Middle frontal gyrus (tissue), 1 donor: ENCODE measurements around the gene ZNF718.
"Not testable (repeated sequence)": the region's sequence is repeated elsewhere in the genome, so short reads cannot be mapped to it uniquely, and the experiment has no call there.

Source experiments
- DNase-seq: peaks from one replicate; pipeline ENCODE4 v3.0.0-alpha.2; 2015; ENCODE audit warnings: low spot score; ENCODE audit errors: extremely low spot score

The ZNF718 gene

DNA sequence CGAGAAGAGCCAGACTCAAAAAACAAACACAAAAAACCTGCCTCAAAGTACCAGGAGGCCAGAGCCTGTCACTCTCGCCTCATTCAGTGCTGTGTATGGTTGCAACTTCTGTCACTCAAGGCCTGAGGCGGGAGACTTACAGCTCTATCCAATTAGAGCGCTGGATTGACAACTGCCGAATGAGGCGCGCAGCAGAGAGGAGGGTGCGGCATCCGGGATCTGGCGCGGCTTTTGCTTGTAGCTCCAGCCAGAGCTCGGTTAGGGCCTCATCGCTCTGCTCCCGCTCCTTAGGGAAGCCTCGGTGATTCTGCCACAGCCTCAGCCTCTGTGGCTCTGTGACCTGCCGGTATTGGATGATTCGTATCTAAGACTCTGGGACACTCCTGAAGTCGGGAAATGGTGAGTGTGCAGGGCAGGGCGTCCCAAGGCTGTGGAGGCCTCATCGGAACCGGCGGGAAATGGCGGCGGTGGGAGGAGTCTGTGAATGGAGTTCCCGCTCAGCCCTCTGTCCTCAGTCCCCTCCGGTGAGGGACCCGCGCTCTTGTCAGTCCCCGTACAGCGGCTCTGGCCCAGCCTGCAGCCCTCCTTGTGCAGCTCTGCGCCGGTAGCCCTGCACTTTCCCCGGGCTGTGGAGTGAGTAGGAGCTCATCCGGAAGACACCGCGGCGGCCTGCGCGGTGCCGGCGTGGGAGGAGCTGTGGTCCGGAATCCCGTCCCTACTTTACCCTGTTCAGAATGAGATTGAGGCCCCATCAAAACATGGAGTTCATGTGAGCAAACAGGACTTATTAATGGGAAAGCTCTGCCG is at the start of gene ZNF718:
ZNF718 (plus strand) TSS at position 227 of the 807 bp plus-strand sequence; CDS start at position 397, 170 bp downstream.
- peak; percentile 96 for DNase-seq

DNA sequence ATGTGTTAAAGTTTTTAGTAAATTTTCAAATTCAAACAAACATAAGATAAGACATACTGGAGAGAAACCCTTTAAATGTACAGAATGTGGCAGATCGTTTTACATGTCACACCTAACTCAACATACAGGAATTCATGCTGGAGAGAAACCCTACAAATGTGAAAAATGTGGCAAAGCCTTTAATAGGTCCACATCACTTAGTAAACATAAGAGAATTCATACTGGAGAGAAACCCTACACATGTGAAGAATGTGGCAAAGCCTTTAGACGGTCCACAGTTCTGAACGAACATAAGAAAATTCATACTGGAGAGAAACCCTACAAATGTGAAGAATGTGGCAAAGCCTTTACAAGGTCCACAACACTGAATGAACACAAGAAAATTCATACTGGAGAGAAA is 38.4 kb upstream of the ZNF718 start:
- no peak for DNase-seq

DNA sequence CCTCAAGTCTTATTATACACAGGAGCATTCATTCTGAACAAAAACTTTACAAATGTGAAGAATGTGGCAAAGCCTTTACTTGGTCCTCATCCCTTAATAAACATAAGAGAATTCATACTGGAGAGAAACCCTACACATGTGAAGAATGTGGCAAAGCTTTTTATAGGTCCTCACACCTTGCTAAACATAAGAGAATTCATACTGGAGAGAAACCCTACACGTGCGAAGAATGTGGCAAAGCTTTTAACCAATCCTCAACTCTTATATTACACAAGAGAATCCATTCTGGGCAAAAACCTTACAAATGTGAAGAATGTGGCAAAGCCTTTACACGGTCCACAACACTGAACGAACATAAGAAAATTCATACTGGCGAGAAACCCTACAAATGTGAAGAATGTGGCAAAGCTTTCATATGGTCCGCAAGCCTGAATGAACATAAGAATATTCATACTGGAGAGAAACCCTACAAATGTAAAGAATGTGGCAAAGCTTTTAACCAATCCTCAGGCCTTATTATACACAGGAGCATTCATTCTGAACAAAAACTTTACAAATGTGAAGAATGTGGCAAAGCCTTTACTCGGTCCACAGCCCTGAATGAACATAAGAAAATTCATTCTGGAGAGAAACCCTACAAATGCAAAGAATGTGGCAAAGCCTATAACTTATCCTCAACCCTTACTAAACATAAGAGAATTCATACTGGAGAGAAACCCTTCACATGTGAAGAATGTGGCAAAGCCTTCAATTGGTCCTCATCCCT is 37.6 kb upstream of the ZNF718 start:
- not testable (repeated sequence) for DNase-seq

DNA sequence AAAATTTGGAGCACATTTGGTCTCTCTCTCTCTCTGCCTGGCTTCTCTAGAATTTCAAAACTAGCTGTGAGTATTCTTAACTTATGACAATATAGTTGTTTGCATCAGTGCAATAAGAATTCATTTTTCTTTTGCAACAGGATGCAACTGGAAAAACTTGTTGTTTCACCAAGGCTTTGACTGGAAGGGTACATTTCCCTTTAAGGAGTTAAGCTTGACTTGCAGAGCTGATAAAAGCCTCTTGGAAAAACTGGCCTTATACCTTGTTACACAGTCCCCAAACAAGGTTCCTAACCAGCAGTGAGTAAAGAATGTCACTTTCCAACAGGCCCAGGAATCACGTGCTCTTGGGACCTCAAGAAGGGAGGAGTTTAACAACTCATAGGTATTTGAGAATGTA is 25.9 kb upstream of the ZNF718 start:
- DNase-seq: no peak

DNA sequence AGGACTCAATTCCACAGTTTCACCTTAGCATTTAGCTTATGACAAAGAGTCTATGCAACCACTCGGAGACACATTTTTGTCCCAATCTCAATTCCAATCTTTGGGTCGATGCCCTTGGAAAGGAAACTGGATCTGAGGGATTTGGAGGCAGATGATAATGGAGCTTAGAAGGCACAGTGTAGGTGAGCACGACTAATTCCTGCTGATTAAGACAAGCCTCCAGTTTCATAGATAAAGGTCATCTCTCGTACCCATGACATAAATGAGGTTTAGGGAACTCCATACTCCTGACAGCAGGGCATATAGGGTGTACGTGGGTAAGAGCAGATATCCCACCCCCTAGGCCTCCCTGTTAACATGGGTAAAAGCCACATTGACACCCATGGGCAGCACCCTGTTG is 24.4 kb upstream of the ZNF718 start:
- no peak for DNase-seq

DNA sequence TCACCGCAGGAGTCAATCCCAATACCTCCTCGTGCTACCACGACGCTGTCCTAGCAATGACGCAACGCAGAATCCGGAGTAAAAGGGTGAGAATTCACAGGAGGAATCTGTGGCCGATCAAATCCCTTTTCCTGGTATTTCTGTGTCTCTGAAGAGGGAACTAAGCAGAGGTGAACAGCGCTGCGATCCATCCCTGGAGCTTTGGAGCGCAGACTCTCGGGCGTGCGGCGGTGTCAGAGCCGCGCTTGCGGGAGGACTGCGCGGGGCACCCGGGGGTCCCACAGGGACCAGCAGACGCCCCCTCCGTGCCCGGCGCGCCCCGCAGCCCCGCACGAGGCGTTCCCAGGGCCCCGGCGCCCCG is 17.2 kb upstream of the ZNF718 start:
- no peak for DNase-seq

DNA sequence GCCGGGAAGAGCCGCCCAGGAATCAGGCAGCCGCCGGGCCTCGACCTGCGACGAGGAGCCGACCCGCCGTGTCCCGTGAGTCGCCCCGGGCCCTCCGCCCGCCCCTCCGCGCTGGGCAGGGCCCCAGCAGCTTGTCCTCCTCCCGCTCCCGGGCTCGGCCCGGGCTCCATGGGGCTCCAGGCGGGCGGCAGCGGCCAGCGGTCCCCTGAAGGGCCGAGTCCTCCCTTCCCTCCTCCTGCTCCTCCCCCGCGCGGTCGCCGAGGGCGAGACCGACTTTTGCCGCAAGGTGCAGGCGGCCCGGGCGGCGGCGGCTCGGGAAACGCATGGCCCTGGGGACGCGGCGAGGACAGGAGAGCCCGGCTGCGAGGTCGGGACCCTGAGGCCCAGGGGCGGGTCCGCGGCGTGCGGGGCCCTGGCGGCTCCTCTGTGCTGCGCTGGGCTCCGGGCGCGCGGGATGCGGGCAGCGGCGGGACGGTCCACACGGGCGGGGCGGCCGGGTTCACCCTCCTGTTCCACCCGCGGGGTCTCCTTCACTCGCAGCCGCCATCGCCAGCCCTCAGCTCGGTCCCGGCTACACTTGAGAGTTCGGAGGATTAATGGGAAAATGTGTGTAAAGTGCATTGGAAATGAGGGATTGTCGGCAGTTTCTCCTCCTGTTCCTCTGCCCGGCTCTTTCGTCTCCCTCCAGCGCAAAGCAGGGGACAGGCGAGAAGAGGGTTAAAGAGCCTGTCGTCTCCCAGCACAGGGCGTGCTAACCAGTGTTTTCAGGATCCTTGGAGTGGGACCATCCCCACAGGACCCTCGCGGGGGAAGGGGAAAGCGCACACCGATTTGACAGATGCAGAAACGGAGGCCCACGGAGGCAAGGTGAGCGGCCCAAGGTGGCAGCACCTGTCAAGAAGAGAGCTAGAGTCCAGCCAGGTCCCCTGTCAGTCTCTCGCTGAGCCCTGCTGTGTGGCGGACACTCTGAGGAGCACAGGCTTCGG is 16.6 kb upstream of the ZNF718 start:
- DNase-seq: no peak

DNA sequence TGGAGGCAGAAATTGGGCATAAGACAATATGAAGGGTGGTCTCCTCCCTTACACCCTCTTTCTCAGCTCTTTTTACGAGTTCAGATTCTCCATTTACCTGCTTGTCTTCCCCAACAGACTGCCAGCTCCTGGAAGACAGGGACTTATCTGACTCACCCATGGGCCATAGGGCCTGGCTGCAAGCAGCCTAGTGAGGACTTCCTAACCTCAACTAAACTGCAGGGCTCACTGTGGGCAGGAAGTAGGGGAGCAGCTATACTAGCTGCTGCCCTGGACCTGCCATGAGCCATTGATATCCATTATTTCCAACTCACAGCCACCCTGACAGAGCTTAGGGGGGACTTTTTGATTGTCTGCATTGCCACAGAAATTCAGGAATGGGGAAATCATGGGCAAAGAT is 11.5 kb upstream of the ZNF718 start:
- DNase-seq: no peak

DNA sequence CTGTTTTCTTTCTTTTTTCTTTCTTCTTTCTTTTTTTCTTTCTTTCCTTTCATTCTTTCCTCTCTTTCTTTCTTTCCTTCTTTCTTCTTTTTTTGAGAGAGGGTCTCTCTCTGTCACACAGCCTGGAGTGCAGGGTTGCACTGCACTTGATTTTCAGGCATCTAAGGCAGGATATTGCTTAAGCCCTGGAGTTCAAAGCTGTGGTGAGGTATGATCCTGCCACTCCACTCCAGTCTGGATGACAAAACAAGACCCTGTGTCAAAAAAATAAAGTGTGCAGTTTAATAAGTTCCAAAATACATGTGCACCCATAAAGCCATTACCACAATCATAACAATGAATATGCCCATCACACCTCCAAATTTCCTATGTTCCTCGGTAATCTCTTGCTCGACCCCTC is 10.6 kb upstream of the ZNF718 start:
- DNase-seq: no peak

DNA sequence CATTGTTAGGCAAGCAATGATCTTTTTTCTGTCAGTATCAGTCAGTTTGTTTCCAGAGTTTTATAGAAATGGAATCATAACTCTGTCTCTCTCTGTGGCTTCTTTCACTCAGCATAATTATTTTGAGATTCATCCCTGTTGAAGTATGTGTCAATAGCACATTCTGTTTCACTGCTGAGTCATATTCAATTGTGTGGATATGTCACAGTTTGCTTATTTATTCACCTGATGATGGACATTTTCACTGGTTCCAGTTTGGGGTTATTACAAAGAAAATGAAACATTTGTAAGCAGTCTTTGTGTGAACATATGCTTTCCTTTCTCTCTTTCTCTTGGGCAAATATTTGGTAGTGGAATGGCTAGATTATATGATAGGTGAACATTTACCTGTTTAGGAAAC is 10.2 kb upstream of the ZNF718 start:
- DNase-seq: no peak

DNA sequence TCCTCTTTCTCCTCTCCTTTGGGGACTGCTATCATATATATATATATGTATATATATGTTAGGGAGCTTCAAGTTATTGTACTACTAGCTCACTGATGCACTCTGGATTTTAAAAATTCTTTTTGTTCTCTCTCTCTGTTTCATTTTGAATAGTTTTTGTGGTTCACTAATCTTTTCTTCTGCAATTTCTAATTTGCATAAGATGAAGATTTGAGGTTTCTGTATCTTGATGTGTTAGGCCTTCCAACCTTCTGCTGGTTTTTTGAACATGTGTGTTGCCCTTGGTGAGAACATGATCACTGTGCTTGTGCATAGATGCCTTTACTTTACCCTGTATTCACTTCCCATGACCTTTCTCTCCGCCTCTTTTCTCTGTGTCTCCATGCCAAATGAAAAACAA is 7.8 kb upstream of the ZNF718 start:
- DNase-seq: no peak

DNA sequence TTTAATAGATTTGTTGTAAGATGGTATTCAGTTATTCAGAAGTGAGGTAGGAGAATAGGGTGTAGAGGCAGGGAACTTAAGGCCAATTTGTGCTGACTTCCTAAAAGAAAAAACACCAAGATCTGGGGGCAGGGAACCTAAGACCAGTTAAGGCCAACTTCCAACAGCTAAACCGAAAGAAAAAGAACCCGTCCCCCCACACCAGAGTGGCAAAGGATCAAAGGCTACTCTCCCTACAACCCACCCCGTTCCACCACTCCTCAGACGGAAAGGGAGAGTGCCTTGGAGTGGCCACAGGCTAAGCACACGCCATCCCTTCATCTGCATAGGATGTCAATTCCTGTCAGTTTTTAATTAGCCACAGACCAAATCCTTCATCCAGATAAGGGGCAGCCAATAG is 3.7 kb upstream of the ZNF718 start:
- no peak for DNase-seq

DNA sequence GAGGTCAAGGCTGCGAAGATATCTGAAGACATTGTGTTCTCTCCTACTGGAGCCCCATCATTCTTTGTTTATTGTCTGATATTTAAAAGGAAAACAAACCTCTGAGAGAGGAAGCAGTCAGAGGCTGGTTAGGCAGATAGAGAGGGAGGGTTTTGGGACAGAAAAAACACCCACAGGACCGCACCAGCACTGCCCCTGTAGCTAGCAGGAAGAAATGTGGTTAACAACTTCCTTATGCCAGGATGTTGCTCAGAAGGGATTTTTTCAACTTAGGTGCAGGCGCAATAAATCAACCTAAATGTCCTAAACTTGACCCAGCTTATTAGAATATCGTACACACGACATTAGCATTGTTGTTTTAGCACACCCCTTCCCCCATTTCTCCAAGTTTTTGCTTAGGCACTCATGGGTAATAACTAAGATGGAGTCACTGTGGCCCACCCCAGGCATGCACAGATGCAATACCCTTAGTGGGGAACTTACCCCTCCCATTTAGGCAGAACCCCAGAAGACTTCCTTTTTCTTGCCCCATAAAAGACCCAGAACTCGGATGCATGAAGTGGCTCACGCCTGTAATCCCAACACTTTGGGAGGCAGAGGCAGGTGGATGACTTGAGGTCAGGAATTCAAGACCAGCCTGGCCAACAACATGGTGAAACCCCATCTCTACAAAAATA is 2.8 kb upstream of the ZNF718 start:
- DNase-seq: no peak

DNA sequence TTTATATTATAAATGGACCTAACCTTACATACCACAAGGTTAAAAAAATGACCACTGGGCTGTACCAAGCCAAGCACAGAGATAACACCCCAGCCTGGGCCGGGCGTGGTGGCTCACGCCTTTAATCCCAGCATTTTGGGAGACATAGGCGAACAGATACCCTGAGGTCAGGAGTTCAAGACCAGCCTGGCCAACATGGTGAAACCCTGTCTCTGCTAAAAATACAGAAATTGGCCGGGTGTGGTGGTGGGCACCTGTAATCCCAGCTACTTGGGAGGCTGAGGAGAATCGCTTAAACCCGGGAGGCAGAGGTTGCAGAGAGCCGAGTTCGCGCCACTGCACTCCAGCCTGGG is 403 bp upstream of the ZNF718 start:
- DNase-seq: not testable (repeated sequence)

DNA sequence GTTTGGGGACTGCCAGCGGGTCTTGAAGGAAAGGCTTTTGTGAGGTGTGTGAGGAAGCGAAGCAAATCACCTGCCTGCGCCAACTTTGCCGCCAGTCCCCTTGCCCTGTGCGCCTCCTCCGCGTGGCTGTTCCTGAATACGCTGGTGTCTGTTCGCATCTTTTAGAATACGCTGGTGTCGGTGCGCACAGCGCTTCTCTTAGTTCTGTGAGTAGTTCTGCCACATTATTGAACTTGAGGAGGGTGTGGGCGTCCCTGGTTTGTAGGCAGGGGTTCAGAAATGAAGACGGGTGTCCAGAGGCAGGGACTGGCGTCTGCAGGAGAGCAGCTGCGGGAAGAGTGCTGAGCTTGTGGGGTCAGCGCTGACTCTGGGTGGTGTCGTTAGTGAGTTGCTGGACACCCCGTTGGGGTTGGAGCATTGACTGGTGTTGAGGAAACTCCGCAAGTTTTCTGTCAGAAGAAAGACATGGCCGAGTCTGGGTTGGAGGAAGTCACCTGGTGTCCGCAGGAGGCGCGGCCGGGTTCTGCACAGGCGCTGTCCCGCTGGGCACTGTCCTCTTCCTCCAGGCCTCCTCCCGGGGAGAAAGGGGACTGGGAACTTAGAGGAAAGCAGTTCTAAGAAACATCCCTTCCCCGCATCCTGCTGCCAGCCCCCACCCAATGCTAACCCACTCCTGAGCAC is 930 bp downstream of the ZNF718 start:
- DNase-seq: no peak

DNA sequence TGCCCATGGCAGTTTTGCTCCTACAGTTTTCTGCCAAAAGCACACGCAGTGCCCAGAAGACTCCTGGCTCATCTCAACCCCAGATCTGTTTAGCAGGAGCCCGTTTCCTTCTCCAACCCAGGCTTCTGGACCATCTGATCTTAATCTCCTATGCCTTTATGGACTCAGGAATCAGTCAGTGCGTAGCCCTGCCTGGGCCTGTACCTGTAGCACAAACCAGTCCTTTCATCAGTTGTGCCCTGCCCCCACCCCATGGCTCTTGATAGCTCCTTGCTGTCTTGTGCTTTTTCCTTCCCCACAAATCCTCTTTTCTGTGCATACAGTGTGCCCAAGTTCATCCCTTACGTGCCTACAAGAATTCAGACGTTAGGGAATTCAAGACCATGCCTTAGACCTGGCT is 1.5 kb downstream of the ZNF718 start:
- DNase-seq: no peak

DNA sequence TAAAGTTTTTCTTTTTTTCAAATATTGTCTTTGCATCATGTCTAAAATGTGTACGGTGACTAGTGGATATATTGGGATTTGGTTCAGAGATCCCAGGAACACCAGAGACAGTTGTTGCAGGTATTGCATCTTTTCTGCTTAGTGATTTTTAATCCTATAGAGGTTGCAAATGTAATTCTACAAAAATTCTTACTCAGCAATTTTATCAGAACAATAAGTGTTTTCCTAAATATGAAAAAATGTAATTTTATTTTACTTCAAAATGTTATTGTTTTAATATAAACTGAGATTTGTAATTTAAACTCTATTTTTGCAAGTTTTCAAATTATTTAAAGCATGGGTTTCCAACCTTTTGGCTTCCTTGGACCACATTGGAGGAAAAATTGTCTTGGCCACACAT is 8.2 kb downstream of the ZNF718 start:
- DNase-seq: no peak

DNA sequence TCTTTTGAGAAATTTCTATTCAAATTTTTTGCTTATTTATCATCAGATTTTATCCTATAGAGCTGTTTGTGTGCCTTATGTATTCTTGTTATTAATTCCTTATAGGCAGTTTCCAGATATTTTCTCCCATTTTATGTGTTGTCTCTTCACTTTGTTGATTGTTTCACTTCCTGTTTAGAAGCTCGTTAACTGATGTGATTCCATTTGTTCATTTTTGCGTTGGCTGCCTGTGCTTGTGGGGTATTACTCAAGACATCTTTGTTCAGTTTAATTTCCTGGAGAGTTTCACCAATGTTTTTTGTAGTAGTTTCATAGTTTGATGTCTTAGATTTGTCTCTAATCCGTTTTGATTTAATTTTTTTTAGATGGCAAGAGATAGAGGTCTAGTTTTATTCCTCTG is 14.6 kb downstream of the ZNF718 start:
- no peak for DNase-seq

DNA sequence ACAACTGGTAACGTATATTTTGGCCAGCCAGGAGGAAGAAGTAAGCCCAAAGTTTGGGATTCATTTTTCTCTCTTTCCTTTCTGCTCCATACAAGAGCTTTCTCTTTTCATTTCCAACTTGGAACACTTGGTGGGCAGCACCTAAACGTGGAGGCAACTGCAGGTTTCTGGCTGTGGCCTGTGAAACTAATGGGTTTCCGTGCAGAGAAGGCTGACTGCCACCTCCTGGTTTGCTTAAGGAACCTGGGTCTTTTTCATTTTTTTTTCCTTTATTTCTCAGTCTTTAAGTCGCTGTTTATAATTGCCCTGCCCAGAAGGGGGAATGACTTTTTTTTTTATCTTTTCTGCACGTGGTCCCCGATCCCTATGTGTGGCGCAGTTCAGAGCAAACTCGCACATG is 15.4 kb downstream of the ZNF718 start:
- DNase-seq: no peak

DNA sequence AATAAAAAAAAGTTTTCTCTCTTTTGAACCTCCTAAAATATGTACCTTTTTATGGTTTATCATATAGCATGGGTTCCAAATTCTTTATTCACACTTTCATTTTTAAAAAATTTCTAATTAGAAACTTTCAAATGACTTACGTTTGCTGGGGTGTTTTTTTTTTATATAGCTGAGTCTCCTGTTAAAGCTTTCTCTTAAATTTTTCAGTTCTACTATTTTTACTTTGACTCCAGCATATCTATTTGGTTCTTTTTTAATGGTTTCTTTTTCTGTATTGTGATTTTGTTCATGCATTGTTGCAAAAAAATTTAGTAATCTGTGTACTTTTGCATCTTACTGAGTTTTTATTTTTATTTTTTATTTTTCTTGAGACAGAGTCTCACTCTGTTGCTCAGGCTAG is 22.3 kb downstream of the ZNF718 start:
- DNase-seq: no peak

DNA sequence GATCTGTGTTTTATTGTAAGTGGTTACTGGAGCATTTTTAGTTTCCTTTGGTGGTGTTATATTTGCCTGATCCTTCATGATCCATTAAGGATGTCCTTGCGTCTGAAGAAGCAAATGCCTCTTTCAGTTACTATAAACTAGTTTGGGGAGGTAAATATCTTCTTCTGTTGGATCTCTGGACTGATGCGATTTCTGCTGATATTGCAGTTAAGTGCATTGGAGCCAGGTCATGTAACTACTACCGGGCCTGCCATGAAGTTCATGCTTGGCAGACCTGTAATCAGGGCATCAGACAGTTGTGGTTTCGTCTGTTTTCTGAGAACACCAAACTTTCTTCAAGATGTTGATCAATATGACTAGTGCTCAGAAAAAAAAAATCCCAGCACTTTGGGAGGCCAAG is 22.9 kb downstream of the ZNF718 start:
- DNase-seq: no peak
